HG03439 (cell line): ENCODE results near the gene TTC13.

ENCODE experiments used
- ATAC-seq: cut with Tn5 transposase; IDR thresholded peaks from one replicate; pipeline ENCODE4 v1.9.1; 2021; ENCODE audit warnings: mild to moderate bottlenecking, moderate library complexity; ENCODE audit not compliant: unreplicated experiment

Gene TTC13

DNA sequence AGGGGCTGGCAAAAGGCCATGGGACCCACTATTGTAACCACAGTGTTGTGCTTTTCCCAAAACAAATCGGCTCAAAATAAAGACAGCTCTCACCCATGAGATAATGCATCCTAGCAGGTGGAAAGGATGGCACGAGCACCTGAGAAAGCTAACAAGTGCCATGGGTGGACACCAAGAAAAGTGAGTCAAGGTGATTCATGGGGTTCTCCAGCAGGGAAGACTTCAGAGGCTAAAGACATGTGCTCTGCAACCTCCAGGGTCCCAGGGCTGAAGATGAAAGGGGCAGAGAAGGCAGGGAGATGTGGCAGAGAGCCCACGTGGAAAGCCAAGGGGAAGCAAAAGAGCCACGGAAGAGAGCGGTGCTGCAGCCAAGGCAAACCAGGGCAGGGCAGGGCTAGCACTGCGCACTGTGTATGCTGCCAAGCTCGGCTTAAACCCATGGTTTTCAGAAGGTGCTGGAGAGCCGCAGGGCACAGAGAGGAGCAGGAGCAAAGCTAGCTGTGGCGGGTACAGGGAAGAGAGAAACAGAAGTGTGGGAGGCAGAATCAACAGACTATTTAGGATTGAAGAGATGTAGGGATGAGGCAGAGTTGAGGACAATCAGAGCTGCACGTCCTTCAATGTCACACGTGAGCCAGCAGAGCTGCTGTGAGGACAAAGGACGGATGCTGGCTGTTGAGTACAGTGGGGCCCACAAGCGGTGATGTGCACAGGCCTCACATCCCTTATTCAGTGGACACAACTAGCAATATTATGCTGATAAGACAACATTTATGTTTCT lies 68.5 kb downstream of the TTC13 start:
- ATAC-seq: no peak

DNA sequence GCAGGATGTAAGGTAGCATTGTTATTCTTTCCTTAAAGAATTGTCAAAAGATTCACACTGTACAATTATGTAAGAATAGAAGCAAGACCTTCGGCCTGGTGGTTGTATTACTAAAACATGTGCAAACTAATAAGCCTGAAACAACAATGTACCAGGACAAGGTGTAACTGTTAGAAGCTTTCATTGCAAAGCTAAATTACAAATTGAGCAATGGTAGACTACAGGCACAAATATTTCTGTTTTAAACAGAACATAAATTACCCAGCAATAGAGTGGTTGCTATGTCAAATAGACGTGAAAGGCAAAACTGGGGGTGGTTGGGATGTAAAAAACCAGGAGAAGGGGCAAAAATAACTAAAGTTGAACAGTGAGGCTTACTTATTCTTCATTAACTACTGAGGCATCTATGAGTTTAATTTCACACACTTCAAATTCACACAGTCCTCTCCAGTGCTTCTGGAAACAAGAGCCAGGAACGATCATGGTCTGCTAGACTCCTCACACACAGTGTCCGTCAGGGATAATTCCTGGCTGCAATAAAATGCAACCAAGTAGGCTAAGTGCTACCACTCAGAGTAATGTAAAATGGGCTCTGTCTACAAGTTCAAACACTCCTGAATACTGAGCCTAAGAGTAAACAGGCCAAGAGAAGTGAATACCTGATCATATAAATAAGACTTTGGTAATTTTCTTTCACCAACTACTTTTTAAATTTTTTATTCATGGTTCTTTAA lies 71.0 kb downstream of the TTC13 start:
- no peak for ATAC-seq

GRCh38 chr1:230906226-230906625 lies 72.4 kb downstream of the TTC13 start:
- ATAC-seq: no peak

- no peak for ATAC-seq
These were observed 72.9 kb downstream of the TTC13 start for GRCh38 chr1:230905733-230906132.

DNA sequence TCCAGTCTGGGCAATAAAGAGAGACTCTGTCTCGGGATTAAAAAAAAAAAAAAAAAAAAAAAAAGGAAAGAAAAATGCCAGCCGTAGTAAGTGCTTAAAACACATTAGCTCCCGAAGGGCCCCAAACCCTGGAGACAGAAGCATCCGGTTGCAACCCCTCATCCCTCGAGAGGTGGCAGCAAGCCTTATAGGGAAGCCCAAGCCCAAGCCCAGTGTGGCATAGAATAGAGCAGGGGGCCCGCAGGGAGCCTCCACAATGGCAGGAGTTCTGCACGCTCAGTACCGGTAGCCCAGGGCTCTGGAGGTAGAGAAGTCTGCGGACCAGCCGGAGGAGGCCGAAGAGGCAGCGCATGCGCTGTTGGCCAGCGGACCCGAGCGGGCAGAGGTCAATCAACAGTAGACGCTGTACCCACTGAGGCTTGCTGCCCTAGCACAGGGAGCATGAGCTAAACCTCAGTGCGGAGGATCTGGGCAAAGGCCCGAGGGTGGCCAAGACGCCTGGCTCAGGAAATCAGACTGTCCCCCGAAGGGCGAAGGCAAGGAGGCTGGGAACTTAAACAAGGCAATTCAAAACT lies 76.2 kb downstream of the TTC13 start:
- no peak for ATAC-seq

DNA sequence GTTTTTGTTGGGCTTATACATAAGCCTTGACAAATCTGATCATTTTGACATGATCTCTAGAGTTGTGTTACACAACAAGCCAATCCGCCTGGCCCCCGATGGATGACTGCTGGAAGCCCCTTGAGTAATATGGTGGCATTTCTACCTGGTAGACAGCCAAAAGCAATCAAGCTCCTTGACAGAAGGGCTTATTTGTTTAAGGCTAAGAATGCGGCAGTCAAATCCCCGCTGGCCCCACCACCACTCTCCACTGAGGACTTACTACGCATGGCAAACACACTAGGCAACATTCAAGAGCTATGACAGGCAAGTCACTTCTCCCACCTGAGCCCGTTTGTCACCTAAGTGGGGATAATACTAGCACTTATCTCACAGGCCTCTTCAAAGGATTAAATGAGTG lies 77.0 kb downstream of the TTC13 start:
- ATAC-seq: no peak

- no peak for ATAC-seq
These were observed 77.7 kb downstream of the TTC13 start for GRCh38 chr1:230900984-230901383.

- no peak for ATAC-seq
These were observed 78.8 kb downstream of the TTC13 start for GRCh38 chr1:230899841-230900251.

- no peak for ATAC-seq
These were observed 79.9 kb downstream of the TTC13 start for GRCh38 chr1:230898748-230899147.

GRCh38 chr1:230898144-230898543 lies 80.5 kb downstream of the TTC13 start:
- no peak for ATAC-seq

- ATAC-seq: no peak
These were observed 81.9 kb downstream of the TTC13 start for GRCh38 chr1:230896779-230897178.

DNA sequence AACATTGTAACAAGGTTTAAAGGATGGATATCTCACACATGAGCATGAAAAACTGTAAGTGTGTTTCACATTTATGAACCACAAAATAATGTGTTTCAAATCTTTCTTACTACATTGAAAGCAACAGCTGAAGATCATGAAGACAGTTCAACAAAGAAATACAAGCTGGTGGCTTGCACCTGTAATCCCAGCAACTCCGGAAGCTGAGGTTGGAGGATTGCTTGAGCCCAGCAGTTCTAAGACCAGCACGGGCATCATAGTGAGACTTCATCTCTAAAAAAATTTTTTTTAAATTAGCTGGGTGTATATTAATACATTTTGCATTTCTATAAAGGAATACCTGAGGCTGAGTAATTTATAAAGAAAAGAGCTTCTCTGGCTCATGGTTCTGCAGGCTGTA lies 83.2 kb downstream of the TTC13 start:
- ATAC-seq: no peak

GRCh38 chr1:230894664-230895063 lies 84.0 kb downstream of the TTC13 start:
- no peak for ATAC-seq

GRCh38 chr1:230894032-230894431 lies 84.6 kb downstream of the TTC13 start:
- no peak for ATAC-seq

DNA sequence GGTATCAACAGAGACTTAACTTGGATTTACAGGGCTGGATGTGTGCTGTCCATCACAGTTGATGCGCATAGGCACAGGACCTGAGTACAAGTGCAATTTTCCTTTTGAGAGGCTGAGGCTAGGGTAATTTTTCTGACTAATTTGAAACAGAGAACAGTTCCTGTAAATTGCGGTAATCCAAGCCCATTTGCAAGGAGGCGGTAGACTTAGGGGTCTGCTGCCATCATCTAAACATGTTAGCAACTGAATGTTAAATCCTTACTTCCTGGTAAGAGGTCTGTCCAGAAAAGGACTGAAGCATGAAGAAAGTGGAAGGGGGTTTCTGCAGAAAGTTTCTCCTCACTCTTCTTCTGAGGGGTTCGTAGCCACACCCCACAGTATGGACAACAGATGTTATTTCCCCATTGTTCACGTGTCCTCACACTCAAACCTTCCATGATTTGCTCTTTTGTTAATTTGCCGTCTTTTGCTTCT lies 86.6 kb downstream of the TTC13 start:
- no peak for ATAC-seq

- ATAC-seq: no peak
These were observed 87.2 kb downstream of the TTC13 start for GRCh38 chr1:230891413-230891812.

DNA sequence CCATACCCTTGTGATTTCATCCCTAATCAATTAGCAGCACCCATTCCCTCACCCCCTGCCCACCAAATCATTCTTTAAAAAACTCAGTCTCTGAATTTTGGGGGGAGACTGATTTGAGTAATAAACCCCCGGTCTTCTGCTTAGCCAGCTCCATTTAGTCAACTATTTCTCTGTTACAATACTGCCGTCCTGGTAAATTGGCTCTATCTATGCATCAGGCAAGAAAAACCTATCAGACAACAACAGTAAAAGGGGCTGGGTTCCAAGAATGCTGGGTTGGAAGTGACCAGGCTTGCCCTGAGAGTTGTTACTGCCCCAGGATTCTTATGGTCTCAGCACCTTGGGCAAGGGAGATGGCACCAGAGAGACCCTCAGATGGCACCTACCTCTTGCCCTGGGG lies 94.0 kb downstream of the TTC13 start:
- ATAC-seq: no peak

DNA sequence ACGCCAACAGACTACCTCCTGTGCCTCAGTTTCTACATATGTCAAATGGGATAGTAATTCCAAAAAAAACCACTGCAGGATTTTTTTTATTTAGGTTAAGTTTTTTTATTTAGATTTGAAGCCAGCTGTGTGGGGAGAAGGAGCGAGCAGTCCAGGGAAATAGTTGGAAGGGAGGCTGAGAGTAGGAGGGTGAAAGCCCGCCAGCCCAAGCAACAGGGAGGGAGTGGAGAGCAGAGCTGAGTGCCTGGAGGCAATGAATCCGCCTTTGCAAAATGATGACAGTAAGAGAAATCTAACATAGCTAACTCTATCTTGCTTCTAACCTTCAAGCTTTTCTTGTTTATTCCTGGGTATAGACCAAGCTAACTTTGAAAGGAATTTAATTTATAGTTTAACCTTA lies 94.7 kb downstream of the TTC13 start:
- ATAC-seq: no peak

GRCh38 chr1:230879778-230880177 lies 98.9 kb downstream of the TTC13 start:
- ATAC-seq: no peak

DNA sequence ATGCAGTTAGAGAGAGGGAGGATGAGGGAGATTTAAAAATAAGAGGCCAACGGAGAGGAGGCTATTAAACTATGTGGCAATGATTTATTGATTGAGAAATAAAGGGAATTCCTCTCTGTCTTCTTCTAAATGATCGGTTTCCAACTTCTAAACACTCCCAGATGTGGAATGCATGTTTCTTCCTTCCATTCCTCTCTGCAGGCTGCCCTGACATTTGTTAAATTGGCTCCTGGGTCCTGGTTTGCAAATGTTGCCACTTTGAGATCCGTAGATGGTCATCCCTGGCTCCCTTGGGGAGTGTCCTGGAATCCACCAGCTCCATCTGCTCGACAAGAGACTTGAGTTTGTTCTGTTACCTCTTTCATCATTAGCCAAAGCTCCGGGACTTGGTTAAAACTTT lies 100.1 kb downstream of the TTC13 start:
- ATAC-seq: no peak

DNA sequence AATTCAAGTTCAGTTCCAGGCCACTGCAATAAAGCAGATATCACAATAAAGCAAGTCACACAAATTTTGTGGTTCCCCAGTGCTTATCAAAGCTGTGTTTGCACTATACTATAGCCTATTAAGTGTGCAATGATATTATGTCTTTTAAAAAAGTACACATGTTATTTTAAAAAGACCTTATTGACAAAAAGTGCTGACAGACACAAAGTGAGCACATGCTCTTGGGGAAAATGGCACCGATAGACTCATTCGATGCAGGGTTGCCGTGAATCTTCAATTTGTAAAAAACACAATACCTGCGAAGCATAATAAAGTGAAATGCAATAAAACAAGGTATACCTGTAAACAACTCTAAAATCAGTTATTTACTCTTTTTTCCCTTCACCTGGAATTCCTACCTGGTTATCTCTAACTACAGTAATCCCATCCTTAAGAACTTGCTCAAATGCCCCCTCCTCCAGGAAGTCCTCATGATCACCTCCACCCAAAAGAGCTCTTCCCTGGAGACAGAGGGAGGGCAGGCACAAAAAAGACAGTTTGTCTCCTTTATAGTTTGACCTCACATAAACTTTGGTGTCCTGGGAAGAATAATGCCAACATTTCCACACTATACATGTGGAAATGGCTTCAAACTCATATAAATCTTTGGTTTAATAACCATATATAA lies 100.6 kb downstream of the TTC13 start:
- ATAC-seq: no peak
